ENCODE results near the gene ATP6V0D1.

- TF ChIP-seq CTCF (IDR thresholded peaks at IDR 0.05), result no peak
- no peak for TF ChIP-seq EP300 (IDR thresholded peaks at IDR 0.05)
- no peak for TF ChIP-seq POLR2A (IDR thresholded peaks at IDR 0.05)
These were observed 87.2 kb downstream of the ATP6V0D1 start for GRCh38 chr16:67393788-67394154.
